GM12801 (cell line): ENCODE measurements around the gene UTP25.

ENCODE experiments used
- CTCF ChIP-seq: IDR thresholded peaks from one replicate; pipeline ENCODE4 v1.5.1; 2011; ENCODE audit warnings: control low read depth; ENCODE audit not compliant: insufficient read length; ENCODE audit errors: extremely low read depth

UTP25 gene

GRCh38 chr1:209820986-209821385 is 6.8 kb upstream of the UTP25 start:
- TF ChIP-seq CTCF, result no peak

- TF ChIP-seq CTCF, result no peak
These were observed 5.1 kb upstream of the UTP25 start for GRCh38 chr1:209822706-209823105.

- TF ChIP-seq CTCF, result no peak
These were observed 4.4 kb upstream of the UTP25 start for GRCh38 chr1:209823143-209824041.

- no peak for TF ChIP-seq CTCF
These were observed 2.0 kb upstream of the UTP25 start for GRCh38 chr1:209825591-209826434.

GRCh38 chr1:209829716-209830115 is 1.9 kb downstream of the UTP25 start:
- TF ChIP-seq CTCF, result no peak

- no peak for TF ChIP-seq CTCF
These were observed 3.0 kb downstream of the UTP25 start for GRCh38 chr1:209830722-209831121.

- no peak for TF ChIP-seq CTCF
These were observed 3.8 kb downstream of the UTP25 start for GRCh38 chr1:209831615-209832014.
